Liver (tissue), 9 donors: Measurements from ENCODE around the gene SREK1. TPM values are rescaled to one million over a fixed set of nuclear protein-coding genes. Genes with fewer than 3 reads are reported as not detected.

Experiments used
- DNase-seq: peaks from one replicate; pipeline ENCODE4 v3.0.0-alpha.2; 2017; ENCODE audit warnings: low spot score
- H3K27ac ChIP-seq, 2 donors: one replicate each; pipeline ENCODE4 v1.7.0; 2013; ENCODE audit warnings: inconsistent platforms in 2 of 2, low read length in 2 of 2, control low read depth in 1 of 2, low read depth in 1 of 2, mild to moderate bottlenecking in 1 of 2
- H3K27me3 ChIP-seq, 4 donors: one replicate each; pipeline versions ENCODE4 v1.6.1 to v1.7.0; 2013; ENCODE audit warnings: low read length in 3 of 4, inconsistent platforms in 1 of 4, mild to moderate bottlenecking in 1 of 4, moderate library complexity in 1 of 4; ENCODE audit not compliant: control insufficient read depth in 4 of 4, insufficient read depth in 4 of 4
- H3K36me3 ChIP-seq, 4 donors: one replicate each; pipeline versions ENCODE4 v1.6.1 to v1.7.0; 2013; ENCODE audit warnings: low read length in 3 of 4, mild to moderate bottlenecking in 3 of 4, low read depth in 1 of 4, moderate library complexity in 1 of 4; ENCODE audit not compliant: control insufficient read depth in 4 of 4, insufficient read depth in 3 of 4
- H3K4me1 ChIP-seq, 4 donors: one replicate each; pipeline versions ENCODE4 v1.6.1 to v1.7.0; 2013; ENCODE audit warnings: low read length in 3 of 4, mild to moderate bottlenecking in 3 of 4, moderate library complexity in 1 of 4; ENCODE audit not compliant: control insufficient read depth in 4 of 4, insufficient read depth in 4 of 4
- H3K4me3 ChIP-seq, 3 donors: one replicate each; pipeline versions ENCODE4 v1.6.1 to v1.7.0; 2013; ENCODE audit warnings: low read length in 3 of 3, control low read depth in 1 of 3, low read depth in 1 of 3, mild to moderate bottlenecking in 1 of 3
- H3K9ac ChIP-seq, 2 donors: one replicate each; pipeline ENCODE4 v1.7.0; 2013; ENCODE audit warnings: low read length in 2 of 2, mild to moderate bottlenecking in 2 of 2, moderate library complexity in 2 of 2, control low read depth in 1 of 2, low read depth in 1 of 2
- H3K9me3 ChIP-seq, 4 donors: one replicate each; pipeline versions ENCODE4 v1.6.1 to v1.7.0; 2013; ENCODE audit warnings: low read length in 3 of 4; ENCODE audit not compliant: control insufficient read depth in 4 of 4
- EGR1 ChIP-seq, 2 donors: IDR thresholded peaks; 2 replicates each; pipeline ENCODE4 v1.6.1; 2016 to 2018; ENCODE audit warnings: antibody characterized with exemption in 2 of 2, low read depth in 2 of 2
- FOXA2 ChIP-seq: IDR thresholded peaks from 2 replicates; pipeline ENCODE4 v1.6.1; 2016; ENCODE audit warnings: antibody characterized with exemption
- GABPA ChIP-seq, 2 donors: IDR thresholded peaks in 1 of 2; conservative IDR thresholded peaks in 1 of 2; 2 replicates each; pipeline ENCODE4 v1.6.1; 2016; ENCODE audit warnings: antibody characterized with exemption in 2 of 2, mild to moderate bottlenecking in 1 of 2, moderate library complexity in 1 of 2
- HNF4A ChIP-seq, 2 donors: conservative IDR thresholded peaks; 2 replicates each; pipeline ENCODE4 v1.6.1; 2016; ENCODE audit warnings: antibody characterized with exemption in 2 of 2, mild to moderate bottlenecking in 2 of 2
- HNF4G ChIP-seq: IDR thresholded peaks from 2 replicates; pipeline ENCODE4 v1.6.1; 2016; ENCODE audit warnings: antibody characterized with exemption
- JUND ChIP-seq, 2 donors: IDR thresholded peaks; 2 replicates each; pipeline ENCODE4 v1.6.1; 2016; ENCODE audit warnings: antibody characterized with exemption in 2 of 2
- NR2F2 ChIP-seq: IDR thresholded peaks from 2 replicates; pipeline ENCODE4 v1.6.1; 2016; ENCODE audit warnings: antibody characterized with exemption
- RAD21 ChIP-seq, 2 donors: IDR thresholded peaks; 2 replicates each; pipeline ENCODE4 v1.6.1; 2016; ENCODE audit warnings: antibody characterized with exemption in 2 of 2, mild to moderate bottlenecking in 2 of 2
- RXRA ChIP-seq, 2 donors: IDR thresholded peaks; 2 replicates each; pipeline ENCODE4 v1.6.1; 2017 to 2018; ENCODE audit warnings: antibody characterized with exemption in 2 of 2, mild to moderate bottlenecking in 1 of 2
- SP1 ChIP-seq: IDR thresholded peaks from 2 replicates; pipeline ENCODE4 v1.6.1; 2018; ENCODE audit warnings: antibody characterized with exemption, mild to moderate bottlenecking
- TAF1 ChIP-seq: conservative IDR thresholded peaks from 2 replicates; pipeline ENCODE4 v1.6.1; 2016; ENCODE audit warnings: antibody characterized with exemption, mild to moderate bottlenecking
- YY1 ChIP-seq: IDR thresholded peaks from 2 replicates; pipeline ENCODE4 v1.6.1; 2016; ENCODE audit warnings: antibody characterized with exemption, mild to moderate bottlenecking
- WGBS: extraction: QIAGEN DNeasy Blood & Tissue Kit; methylation state at CpG from one replicate; pipeline ENCODE4 v1.1.7; 2013; 5-methylcytosine and 5-hydroxymethylcytosine counted together
- polyA plus RNA-seq, 2 donors: library from polyadenylated mRNA; stranded (reverse) in 1 of 2; unstranded in 1 of 2; fragments of 200-250 nt in 1 of 2; fragments of >200 nt in 1 of 2; fragmentation: Nextera tagmentation in 1 of 2; extraction: Ambion mirVana in 1 of 2; gene quantifications; one replicate each; pipeline versions ENCODE4 v1.2.1 to v1.2.3, GENCODE V29; 2013 to 2015
- total RNA-seq, 2 donors: library from RNA; depleted of rRNA; stranded (reverse); fragments of >200 nt; gene quantifications; one replicate each; pipeline ENCODE4 v1.2.3, GENCODE V29; 2014
- TF ChIP-seq, protein P1 (sequence below): IDR thresholded peaks from 2 replicates; pipeline ENCODE4 v1.6.1; 2016; ENCODE audit warnings: antibody characterized with exemption
- TF ChIP-seq, protein P2 (sequence below): IDR thresholded peaks from 2 replicates; pipeline ENCODE4 v1.6.1; 2016; ENCODE audit warnings: antibody characterized with exemption
- TF ChIP-seq, protein P3 (sequence below): IDR thresholded peaks from 2 replicates; pipeline ENCODE4 v1.6.1; 2016; ENCODE audit warnings: antibody characterized with exemption, mild to moderate bottlenecking
- TF ChIP-seq, protein P4 (sequence below): IDR thresholded peaks from 2 replicates; pipeline ENCODE4 v1.6.1; 2016; ENCODE audit warnings: antibody characterized with exemption
- TF ChIP-seq, protein P5 (sequence below): fragments of 150-350 bp; IDR thresholded peaks from 2 replicates; pipeline ENCODE4 v1.5.1; 2017; ENCODE audit warnings: improper control_type of control experiment, low read depth, low read length; ENCODE audit not compliant: missing input control
- donor health status: healthy.
- donor health status: healthy.
- donor health status: healthy.
- donor health status: healthy.
- donor health status: healthy.

Gene SREK1
- total and polyA plus RNA-seq, 4 donors = 10.2 to 85.8 (median 43.9) TPM

DNA sequence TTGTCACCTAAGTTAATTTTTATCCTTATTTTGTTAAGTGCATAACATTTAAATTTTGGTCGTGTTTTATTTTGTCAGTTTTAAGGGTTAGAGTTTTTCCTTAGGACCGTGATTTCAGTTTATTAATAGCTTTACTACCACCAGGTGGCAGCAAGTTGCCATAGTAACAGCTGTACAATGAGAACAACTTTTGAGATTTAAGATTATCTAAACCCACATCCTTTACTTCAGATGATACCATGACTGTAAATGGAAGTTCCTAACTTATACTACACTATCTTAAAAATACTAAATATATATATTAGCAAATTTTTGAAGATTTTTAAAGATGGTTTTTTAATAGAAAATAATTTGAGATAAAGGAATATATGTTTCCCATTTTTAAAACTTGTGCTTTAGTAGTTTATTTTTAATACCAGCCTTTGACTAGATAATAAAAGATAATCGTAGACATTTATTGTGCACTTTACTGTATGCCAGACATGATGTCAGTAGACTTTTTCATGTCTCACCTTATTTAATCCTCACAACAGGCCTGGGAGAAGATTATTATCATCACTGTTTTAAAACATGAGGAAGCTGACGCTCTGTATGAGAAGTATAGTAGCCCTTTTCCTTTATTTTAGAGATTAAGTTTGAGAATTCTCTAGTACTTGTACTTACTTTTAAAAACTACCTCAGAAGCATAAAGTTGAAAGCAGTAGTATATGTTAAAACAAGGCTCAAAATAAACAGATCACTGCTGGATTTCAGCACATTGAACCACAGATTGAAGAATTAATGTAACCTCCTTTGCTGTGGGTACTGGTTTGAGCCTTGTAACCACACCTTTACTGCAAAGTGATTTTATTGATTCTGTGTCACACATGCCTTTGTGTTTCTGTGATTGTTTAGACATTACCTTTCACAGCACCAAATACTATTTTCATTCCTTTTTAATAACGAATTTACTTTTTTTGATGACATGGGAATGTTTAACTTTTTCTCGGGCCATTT lies 27.5 kb downstream of the SREK1 start:
- H3K4me1 ChIP-seq = no peaks in the 10 kb centered on the region
- H3K27ac ChIP-seq = no peak overlapping the region
- DNase-seq = no peak
- no peaks in the 10 kb centered on the region for H3K9me3 ChIP-seq
- H3K4me3 ChIP-seq = no peak overlapping the region
- H3K36me3 ChIP-seq = peaks cover 4 to 40% (median 33%) of the 10 kb centered on the region in 4 donors
- no peak overlapping the region for H3K9ac ChIP-seq
- TF ChIP-seq NR2F2 (no peak), SP1 (no peak), JUND (IDR thresholded peaks at IDR 0.05) (no peak), HNF4A (conservative IDR thresholded peaks at IDR 0.05) (no peak), RAD21 (IDR thresholded peaks at IDR 0.05) (peak; percentile 58 to 68), TAF1 (no peak), YY1 (no peak), GABPA (IDR thresholded peaks at IDR 0.05 in 1 of 2, conservative IDR thresholded peaks at IDR 0.05 in 1 of 2) (no peak), FOXA2 (no peak), RXRA (IDR thresholded peaks at IDR 0.05) (no peak), HNF4G (no peak), EGR1 (IDR thresholded peaks at IDR 0.05; ENCODE audit: low read depth in 2 of 2) (no peak)
- TF ChIP-seq, protein P1, sequence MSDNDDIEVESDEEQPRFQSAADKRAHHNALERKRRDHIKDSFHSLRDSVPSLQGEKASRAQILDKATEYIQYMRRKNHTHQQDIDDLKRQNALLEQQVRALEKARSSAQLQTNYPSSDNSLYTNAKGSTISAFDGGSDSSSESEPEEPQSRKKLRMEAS = no peak
- TF ChIP-seq, protein P2, sequence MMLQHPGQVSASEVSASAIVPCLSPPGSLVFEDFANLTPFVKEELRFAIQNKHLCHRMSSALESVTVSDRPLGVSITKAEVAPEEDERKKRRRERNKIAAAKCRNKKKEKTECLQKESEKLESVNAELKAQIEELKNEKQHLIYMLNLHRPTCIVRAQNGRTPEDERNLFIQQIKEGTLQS = no peak
- TF ChIP-seq, protein P3, sequence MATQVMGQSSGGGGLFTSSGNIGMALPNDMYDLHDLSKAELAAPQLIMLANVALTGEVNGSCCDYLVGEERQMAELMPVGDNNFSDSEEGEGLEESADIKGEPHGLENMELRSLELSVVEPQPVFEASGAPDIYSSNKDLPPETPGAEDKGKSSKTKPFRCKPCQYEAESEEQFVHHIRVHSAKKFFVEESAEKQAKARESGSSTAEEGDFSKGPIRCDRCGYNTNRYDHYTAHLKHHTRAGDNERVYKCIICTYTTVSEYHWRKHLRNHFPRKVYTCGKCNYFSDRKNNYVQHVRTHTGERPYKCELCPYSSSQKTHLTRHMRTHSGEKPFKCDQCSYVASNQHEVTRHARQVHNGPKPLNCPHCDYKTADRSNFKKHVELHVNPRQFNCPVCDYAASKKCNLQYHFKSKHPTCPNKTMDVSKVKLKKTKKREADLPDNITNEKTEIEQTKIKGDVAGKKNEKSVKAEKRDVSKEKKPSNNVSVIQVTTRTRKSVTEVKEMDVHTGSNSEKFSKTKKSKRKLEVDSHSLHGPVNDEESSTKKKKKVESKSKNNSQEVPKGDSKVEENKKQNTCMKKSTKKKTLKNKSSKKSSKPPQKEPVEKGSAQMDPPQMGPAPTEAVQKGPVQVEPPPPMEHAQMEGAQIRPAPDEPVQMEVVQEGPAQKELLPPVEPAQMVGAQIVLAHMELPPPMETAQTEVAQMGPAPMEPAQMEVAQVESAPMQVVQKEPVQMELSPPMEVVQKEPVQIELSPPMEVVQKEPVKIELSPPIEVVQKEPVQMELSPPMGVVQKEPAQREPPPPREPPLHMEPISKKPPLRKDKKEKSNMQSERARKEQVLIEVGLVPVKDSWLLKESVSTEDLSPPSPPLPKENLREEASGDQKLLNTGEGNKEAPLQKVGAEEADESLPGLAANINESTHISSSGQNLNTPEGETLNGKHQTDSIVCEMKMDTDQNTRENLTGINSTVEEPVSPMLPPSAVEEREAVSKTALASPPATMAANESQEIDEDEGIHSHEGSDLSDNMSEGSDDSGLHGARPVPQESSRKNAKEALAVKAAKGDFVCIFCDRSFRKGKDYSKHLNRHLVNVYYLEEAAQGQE = no peak
- TF ChIP-seq, protein P4, sequence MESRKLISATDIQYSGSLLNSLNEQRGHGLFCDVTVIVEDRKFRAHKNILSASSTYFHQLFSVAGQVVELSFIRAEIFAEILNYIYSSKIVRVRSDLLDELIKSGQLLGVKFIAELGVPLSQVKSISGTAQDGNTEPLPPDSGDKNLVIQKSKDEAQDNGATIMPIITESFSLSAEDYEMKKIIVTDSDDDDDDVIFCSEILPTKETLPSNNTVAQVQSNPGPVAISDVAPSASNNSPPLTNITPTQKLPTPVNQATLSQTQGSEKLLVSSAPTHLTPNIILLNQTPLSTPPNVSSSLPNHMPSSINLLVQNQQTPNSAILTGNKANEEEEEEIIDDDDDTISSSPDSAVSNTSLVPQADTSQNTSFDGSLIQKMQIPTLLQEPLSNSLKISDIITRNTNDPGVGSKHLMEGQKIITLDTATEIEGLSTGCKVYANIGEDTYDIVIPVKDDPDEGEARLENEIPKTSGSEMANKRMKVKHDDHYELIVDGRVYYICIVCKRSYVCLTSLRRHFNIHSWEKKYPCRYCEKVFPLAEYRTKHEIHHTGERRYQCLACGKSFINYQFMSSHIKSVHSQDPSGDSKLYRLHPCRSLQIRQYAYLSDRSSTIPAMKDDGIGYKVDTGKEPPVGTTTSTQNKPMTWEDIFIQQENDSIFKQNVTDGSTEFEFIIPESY = no peak
- TF ChIP-seq, protein P5, sequence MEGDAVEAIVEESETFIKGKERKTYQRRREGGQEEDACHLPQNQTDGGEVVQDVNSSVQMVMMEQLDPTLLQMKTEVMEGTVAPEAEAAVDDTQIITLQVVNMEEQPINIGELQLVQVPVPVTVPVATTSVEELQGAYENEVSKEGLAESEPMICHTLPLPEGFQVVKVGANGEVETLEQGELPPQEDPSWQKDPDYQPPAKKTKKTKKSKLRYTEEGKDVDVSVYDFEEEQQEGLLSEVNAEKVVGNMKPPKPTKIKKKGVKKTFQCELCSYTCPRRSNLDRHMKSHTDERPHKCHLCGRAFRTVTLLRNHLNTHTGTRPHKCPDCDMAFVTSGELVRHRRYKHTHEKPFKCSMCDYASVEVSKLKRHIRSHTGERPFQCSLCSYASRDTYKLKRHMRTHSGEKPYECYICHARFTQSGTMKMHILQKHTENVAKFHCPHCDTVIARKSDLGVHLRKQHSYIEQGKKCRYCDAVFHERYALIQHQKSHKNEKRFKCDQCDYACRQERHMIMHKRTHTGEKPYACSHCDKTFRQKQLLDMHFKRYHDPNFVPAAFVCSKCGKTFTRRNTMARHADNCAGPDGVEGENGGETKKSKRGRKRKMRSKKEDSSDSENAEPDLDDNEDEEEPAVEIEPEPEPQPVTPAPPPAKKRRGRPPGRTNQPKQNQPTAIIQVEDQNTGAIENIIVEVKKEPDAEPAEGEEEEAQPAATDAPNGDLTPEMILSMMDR = peak; percentile 54
- WGBS = 61% methylated on average over 6 of the region's 6 CpGs
- no peaks in the 10 kb centered on the region for H3K27me3 ChIP-seq
